ENCODE data around the gene GPC6. TPM values are rescaled to one million over a fixed set of nuclear protein-coding genes. Genes with fewer than 3 reads are reported as not detected.

GPC6 gene
- total RNA-seq, 1 experiment from 2014 or later = 0.22 TPM

DNA sequence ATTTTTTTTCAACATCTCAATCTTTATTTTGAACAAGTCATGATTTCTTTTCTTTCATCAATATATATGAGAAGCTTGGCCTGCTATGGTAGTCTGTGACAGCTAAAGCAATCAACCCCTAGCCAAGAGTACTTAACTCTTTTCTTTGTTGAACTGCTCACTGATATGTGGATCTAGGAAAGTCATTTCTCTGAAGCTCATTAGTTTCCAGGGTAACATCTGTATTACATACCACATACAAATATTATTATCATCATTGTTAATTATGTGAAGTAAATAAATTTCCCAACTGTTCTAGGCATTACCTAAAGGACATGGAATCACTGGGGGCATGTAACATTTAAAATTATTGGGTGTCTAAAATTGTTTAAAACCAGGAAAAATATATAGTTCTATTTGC is 985.6 kb downstream of the GPC6 start:
- no TSS peak for BruUV-seq (replicated peaks)
- Histone ChIP-seq H3K9me2 (ENCODE audit: insufficient read depth) (no peaks in the 10 kb centered on the region), H3K4me1 (ENCODE audit: control insufficient read depth in 1 of 2, insufficient read depth in 2 of 2, low read length in 2 of 2) (no peaks in the 10 kb centered on the region), H3K27me3 (ENCODE audit: insufficient read depth, low read length) (no peaks in the 10 kb centered on the region), H3K9ac (ENCODE audit: low read length) (no peak overlapping the region), H3K9me3 (ENCODE audit: control insufficient read depth in 1 of 2, insufficient read depth in 1 of 2, low read depth in 1 of 2, low read length in 2 of 2) (peaks cover 0 to under 1% of the 10 kb centered on the region in 2 experiments; a peak in 1 of 4 replicates), H3K4me3 (replicated peaks in 1 of 2; ENCODE audit: low read depth in 1 of 2, low read length in 2 of 2) (no peak overlapping the region), H2AFZ (ENCODE audit: low read depth, low read length, poor library complexity, severe bottlenecking) (no peak overlapping the region), H3K27ac (ENCODE audit: low read depth, low read length) (no peak overlapping the region), H3K79me2 (ENCODE audit: insufficient read depth, low read length) (no peaks in the 10 kb centered on the region), H3K4me2 (ENCODE audit: low read length) (no peak overlapping the region), H4K20me1 (ENCODE audit: insufficient read depth) (no peaks in the 10 kb centered on the region), H3K36me3 (ENCODE audit: control insufficient read depth in 1 of 2, insufficient read depth in 2 of 2, low read length in 2 of 2) (no peaks in the 10 kb centered on the region)
- intact Hi-C loops (cut with micrococcal nuclease) = no loop called here
- ChIA-PET RAD21 (ENCODE audit: low non-redundant PET in 1 of 2, low total read pairs in 2 of 2, uncharacterized antibody in 2 of 2, unreplicated experiment in 2 of 2) (no interaction called here), CTCF (no interaction called here), POLR2A (no interaction called here)
- no peak for TF ChIP-seq POLR2AphosphoS5 (IDR thresholded peaks at IDR 0.05; ENCODE audit: low read depth, low read length)
- no peak for TF ChIP-seq ATF3 (IDR thresholded peaks at IDR 0.05)
- TF ChIP-seq EGR1 (IDR thresholded peaks at IDR 0.05; ENCODE audit: low read depth) = no peak
- TF ChIP-seq EZH2phosphoT487 (IDR thresholded peaks at IDR 0.05; ENCODE audit: borderline replicate concordance) = no peak
- no peak for TF ChIP-seq ZNF274 (IDR thresholded peaks at IDR 0.05; ENCODE audit: low read depth, low read length)
- ATAC-seq (no peak), DNase-seq (ENCODE audit: low read depth, low spot score) (no peak)

DNA sequence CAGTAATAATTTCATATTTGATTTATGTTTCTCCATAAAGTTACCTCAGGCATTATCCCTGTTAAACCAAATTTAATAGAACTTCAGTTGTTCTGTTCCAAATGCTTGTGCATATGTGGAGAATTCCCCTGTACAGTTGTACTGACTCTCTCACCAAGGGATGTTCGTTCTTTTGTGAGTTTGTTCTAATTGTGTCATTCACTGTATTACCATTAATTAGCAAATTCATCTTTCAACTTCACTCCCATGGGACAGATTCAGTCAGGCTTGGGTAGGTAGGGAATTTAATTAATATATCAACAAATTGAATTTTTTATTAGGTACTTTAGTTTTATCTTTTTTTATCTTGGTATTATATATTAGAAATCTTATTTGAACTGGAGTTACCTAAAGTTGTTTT is 987.5 kb downstream of the GPC6 start:
- Histone ChIP-seq H3K4me3 (replicated peaks in 1 of 2; ENCODE audit: low read depth in 1 of 2, low read length in 2 of 2) (no peak overlapping the region), H2AFZ (ENCODE audit: low read depth, low read length, poor library complexity, severe bottlenecking) (no peak overlapping the region), H3K27ac (ENCODE audit: low read depth, low read length) (no peak overlapping the region), H3K4me1 (ENCODE audit: control insufficient read depth in 1 of 2, insufficient read depth in 2 of 2, low read length in 2 of 2) (no peaks in the 10 kb centered on the region), H3K4me2 (ENCODE audit: low read length) (no peak overlapping the region), H3K9me2 (ENCODE audit: insufficient read depth) (no peaks in the 10 kb centered on the region), H3K36me3 (ENCODE audit: control insufficient read depth in 1 of 2, insufficient read depth in 2 of 2, low read length in 2 of 2) (no peaks in the 10 kb centered on the region), H3K9ac (ENCODE audit: low read length) (no peak overlapping the region), H4K20me1 (ENCODE audit: insufficient read depth) (no peaks in the 10 kb centered on the region), H3K79me2 (ENCODE audit: insufficient read depth, low read length) (no peaks in the 10 kb centered on the region), H3K27me3 (ENCODE audit: insufficient read depth, low read length) (no peaks in the 10 kb centered on the region), H3K9me3 (ENCODE audit: control insufficient read depth in 1 of 2, insufficient read depth in 1 of 2, low read depth in 1 of 2, low read length in 2 of 2) (peaks cover 0 to 4% of the 10 kb centered on the region in 2 experiments; a peak in 2 of 4 replicates)
- DNase-seq (ENCODE audit: low read depth, low spot score) (no peak), ATAC-seq (no peak)
- no TSS peak for BruUV-seq (replicated peaks)
- ChIA-PET POLR2A (no interaction called here), CTCF (no interaction called here), RAD21 (ENCODE audit: low non-redundant PET in 1 of 2, low total read pairs in 2 of 2, uncharacterized antibody in 2 of 2, unreplicated experiment in 2 of 2) (no interaction called here)
- TF ChIP-seq ZNF274 (IDR thresholded peaks at IDR 0.05; ENCODE audit: low read depth, low read length) = no peak
- no peak for TF ChIP-seq REST (IDR thresholded peaks at IDR 0.05; ENCODE audit: low read depth)
- no peak for TF ChIP-seq CBX3 (IDR thresholded peaks at IDR 0.05; ENCODE audit: low read depth)
- no peak for TF ChIP-seq POLR2AphosphoS5 (IDR thresholded peaks at IDR 0.05; ENCODE audit: low read depth, low read length)
- TF ChIP-seq CEBPB (IDR thresholded peaks at IDR 0.05; ENCODE audit: low read depth) = no peak
- no peak for TF ChIP-seq RAD21 (IDR thresholded peaks at IDR 0.05; ENCODE audit: low read depth)
- TF ChIP-seq SIN3A (IDR thresholded peaks at IDR 0.05; ENCODE audit: low read depth) = no peak
- intact Hi-C loops (cut with micrococcal nuclease) = no loop called here
